Measurements from ENCODE around the gene THG1L.

DNA sequence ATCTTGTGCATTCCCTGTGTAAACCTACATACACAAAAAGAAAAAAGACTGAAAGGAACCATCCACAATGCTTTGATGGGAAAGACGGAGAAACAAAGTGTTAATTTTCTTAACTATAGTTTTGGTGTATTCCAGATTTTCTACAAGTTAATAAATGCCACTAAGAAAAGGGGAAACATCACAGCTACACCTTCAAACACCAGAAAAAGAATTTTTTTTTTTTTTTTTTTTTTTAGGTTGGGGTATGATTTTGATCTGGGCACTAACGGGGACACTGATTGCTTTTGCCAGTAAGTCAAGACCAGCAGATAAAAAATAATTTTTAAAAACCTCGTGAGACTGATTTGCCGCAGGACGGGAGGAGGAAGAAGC is 334 bp upstream of the THG1L start:
- TF ChIP-seq, protein P1, sequence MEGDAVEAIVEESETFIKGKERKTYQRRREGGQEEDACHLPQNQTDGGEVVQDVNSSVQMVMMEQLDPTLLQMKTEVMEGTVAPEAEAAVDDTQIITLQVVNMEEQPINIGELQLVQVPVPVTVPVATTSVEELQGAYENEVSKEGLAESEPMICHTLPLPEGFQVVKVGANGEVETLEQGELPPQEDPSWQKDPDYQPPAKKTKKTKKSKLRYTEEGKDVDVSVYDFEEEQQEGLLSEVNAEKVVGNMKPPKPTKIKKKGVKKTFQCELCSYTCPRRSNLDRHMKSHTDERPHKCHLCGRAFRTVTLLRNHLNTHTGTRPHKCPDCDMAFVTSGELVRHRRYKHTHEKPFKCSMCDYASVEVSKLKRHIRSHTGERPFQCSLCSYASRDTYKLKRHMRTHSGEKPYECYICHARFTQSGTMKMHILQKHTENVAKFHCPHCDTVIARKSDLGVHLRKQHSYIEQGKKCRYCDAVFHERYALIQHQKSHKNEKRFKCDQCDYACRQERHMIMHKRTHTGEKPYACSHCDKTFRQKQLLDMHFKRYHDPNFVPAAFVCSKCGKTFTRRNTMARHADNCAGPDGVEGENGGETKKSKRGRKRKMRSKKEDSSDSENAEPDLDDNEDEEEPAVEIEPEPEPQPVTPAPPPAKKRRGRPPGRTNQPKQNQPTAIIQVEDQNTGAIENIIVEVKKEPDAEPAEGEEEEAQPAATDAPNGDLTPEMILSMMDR (IDR thresholded peaks at IDR 0.05 in 8 of 11, conservative IDR thresholded peaks at IDR 0.05 in 3 of 11) = no peak
- TF ChIP-seq POLR2AphosphoS5 (IDR thresholded peaks at IDR 0.05) (no peak), POLR2A (IDR thresholded peaks at IDR 0.05) (no peak)
